Vagina (tissue), 2 donors: ENCODE data around the gene NRL. TPM values are rescaled to one million over a fixed set of nuclear protein-coding genes. Genes with fewer than 3 reads are reported as not detected.
A peak's percentile ranks its signal among the peaks of the same experiment; 100 is the strongest.

Experiments used
- DNase-seq, 2 donors: peaks; one replicate each; pipeline ENCODE4 v3.0.0-alpha.2; 2017; ENCODE audit errors: extremely low spot score in 2 of 2
- H3K27ac ChIP-seq: fragments of 200-600 bp; sonication (generic); one replicate; pipeline ENCODE4 v1.5.1; 2019
- H3K27me3 ChIP-seq: fragments of 200-600 bp; sonication (generic); one replicate; pipeline ENCODE4 v1.5.1; 2019
- H3K36me3 ChIP-seq, 2 donors: fragments of 200-600 bp; sonication (generic); one replicate each; pipeline ENCODE4 v1.5.1; 2017 to 2019
- H3K4me1 ChIP-seq: fragments of 200-600 bp; sonication (generic); one replicate; pipeline ENCODE4 v1.5.1; 2019
- H3K4me3 ChIP-seq, 2 donors: fragments of 200-600 bp; sonication (generic); 1 replicate in 1 of 2; 2 replicates in 1 of 2; pipeline ENCODE4 v1.5.1; 2016 to 2019
- H3K9me3 ChIP-seq: fragments of 200-600 bp; sonication (generic); one replicate; pipeline ENCODE4 v1.5.1; 2019
- CTCF ChIP-seq, 3 experiments: fragments of 450-650 bp in 2 of 3; fragments of 200-600 bp in 1 of 3; sonication (generic) in 1 of 3; IDR thresholded peaks; one replicate each; pipeline ENCODE4 v1.5.1; 2017 to 2019; ENCODE audit warnings: antibody characterized with exemption in 3 of 3, mild to moderate bottlenecking in 2 of 3, moderate library complexity in 2 of 3
- POLR2A ChIP-seq, 2 donors: fragments of 450-650 bp; IDR thresholded peaks; one replicate each; pipeline ENCODE4 v1.6.1; 2017; ENCODE audit warnings: antibody characterized with exemption in 2 of 2, mild to moderate bottlenecking in 2 of 2, moderate library complexity in 2 of 2
- POLR2AphosphoS5 ChIP-seq, 2 donors: sonication (generic); formaldehyde crosslinking; IDR thresholded peaks; one replicate each; pipeline ENCODE4 v1.9.0; 2017; ENCODE audit warnings: antibody characterized with exemption in 2 of 2, mild to moderate bottlenecking in 2 of 2, low read depth in 1 of 2; ENCODE audit not compliant: insufficient read depth in 1 of 2
- intact Hi-C: fragments of 100-400 bp; cut with DNase I; formaldehyde crosslinking; loops from one replicate; pipeline ENCODE4 v1.15.1; 2023
- total RNA-seq: library from RNA; depleted of rRNA; stranded (reverse); fragments of >200 nt; gene quantifications from one replicate; pipeline ENCODE4 v1.2.3, GENCODE V29; 2016

The NRL gene
- total RNA-seq, 1 donor from 2014 or later = 1.2 TPM

DNA sequence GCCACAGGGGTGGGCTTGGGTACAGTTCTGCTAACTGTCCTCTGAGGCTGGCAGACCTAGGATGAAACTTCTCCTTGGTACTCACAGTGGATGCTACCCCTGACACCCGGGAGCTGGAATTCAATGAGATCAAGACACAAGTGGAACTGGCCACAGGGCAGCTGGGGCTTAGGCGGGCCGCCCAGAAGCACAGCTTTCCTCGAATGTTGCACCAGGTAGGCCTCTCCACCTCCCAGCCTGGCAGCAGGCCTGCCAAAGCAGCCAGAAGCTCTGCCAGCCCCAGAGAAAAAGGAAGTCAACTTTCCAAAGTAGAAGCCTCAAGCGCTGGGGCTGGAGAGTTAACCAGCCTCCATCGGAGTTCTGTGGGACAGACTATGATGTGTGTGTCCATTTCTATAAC is 2.4 kb upstream of the NRL start:
- intact Hi-C loops = no loop called here
- no peaks in the 10 kb centered on the region for H3K27me3 ChIP-seq
- H3K9me3 ChIP-seq = no peaks in the 10 kb centered on the region
- H3K36me3 ChIP-seq = peaks cover 0 to 48% of the 10 kb centered on the region in 2 donors
- TF ChIP-seq CTCF (IDR thresholded peaks at IDR 0.05) = no peak
- no peak for TF ChIP-seq POLR2A (IDR thresholded peaks at IDR 0.05)
- TF ChIP-seq POLR2AphosphoS5 (IDR thresholded peaks at IDR 0.05; ENCODE audit: insufficient read depth in 1 of 2, low read depth in 1 of 2) = no peak
- H3K4me3 ChIP-seq = no peak overlapping the region
- H3K4me1 ChIP-seq = peaks cover 26% of the 10 kb centered on the region
- no peak overlapping the region for H3K27ac ChIP-seq
- DNase-seq = no peak

- Histone ChIP-seq H3K27me3 (no peaks in the 10 kb centered on the region), H3K4me3 (peak overlapping the region in 1 of 2 donors; percentile 84), H3K27ac (peak overlapping the region; percentile 98), H3K9me3 (no peaks in the 10 kb centered on the region), H3K4me1 (peaks cover 26% of the 10 kb centered on the region), H3K36me3 (peaks cover 0 to 38% of the 10 kb centered on the region in 2 donors)
- TF ChIP-seq CTCF (IDR thresholded peaks at IDR 0.05) (no peak), POLR2A (IDR thresholded peaks at IDR 0.05) (no peak), POLR2AphosphoS5 (IDR thresholded peaks at IDR 0.05; ENCODE audit: insufficient read depth in 1 of 2, low read depth in 1 of 2) (no peak)
- no peak for DNase-seq
- intact Hi-C loops = no loop called here
Observed at GRCh38 chr14:24116128-24116814, 1.5 kb upstream of the NRL start.

- H3K36me3 ChIP-seq = peaks cover 0 to 31% of the 10 kb centered on the region in 2 donors
- H3K9me3 ChIP-seq = no peaks in the 10 kb centered on the region
- TF ChIP-seq POLR2AphosphoS5 (IDR thresholded peaks at IDR 0.05; ENCODE audit: insufficient read depth in 1 of 2, low read depth in 1 of 2) (no peak), POLR2A (IDR thresholded peaks at IDR 0.05) (no peak), CTCF (IDR thresholded peaks at IDR 0.05) (no peak)
- H3K27ac ChIP-seq = peak overlapping the region; percentile 98
- intact Hi-C loops = loop anchor here (2.0 kb wide), 1 partner anchor 25 kb away; the partner anchor contains the start of gene EMC9
- peak overlapping the region; percentile 84 to 86 for H3K4me3 ChIP-seq
- no peak for DNase-seq
- H3K4me1 ChIP-seq = peaks cover 26% of the 10 kb centered on the region
- H3K27me3 ChIP-seq = no peaks in the 10 kb centered on the region
Observed at GRCh38 chr14:24115422-24116127, 826 bp upstream of the NRL start.

GRCh38 chr14:24113801-24114531 is 783 bp downstream of the NRL start:
- peak in 1 of 3 experiments; percentile 3 for TF ChIP-seq CTCF (IDR thresholded peaks at IDR 0.05)
- TF ChIP-seq POLR2A (IDR thresholded peaks at IDR 0.05) = peak in 1 of 2 donors; percentile 36
- TF ChIP-seq POLR2AphosphoS5 (IDR thresholded peaks at IDR 0.05; ENCODE audit: insufficient read depth in 1 of 2, low read depth in 1 of 2) = peak in 1 of 2 donors; percentile 64
- Histone ChIP-seq H3K9me3 (no peaks in the 10 kb centered on the region), H3K36me3 (peaks cover 0 to 21% of the 10 kb centered on the region in 2 donors), H3K27ac (peak overlapping the region; percentile 98), H3K27me3 (no peaks in the 10 kb centered on the region), H3K4me1 (peaks cover 26% of the 10 kb centered on the region), H3K4me3 (peak overlapping the region; percentile 84 to 86)
- peak in 1 of 2 donors; percentile 97 for DNase-seq
- intact Hi-C loops = loop anchor here (2.0 kb wide), 1 partner anchor 27 kb away; the partner anchor contains the start of gene EMC9
